A549 treated with AZD9567 at 1 μM for 4 hours (cell line): ENCODE measurements around the gene AATK. TPM values are rescaled to one million over a fixed set of nuclear protein-coding genes. Genes with fewer than 3 reads are reported as not detected.

Experiments
- total RNA-seq: library from RNA; stranded (reverse); fragments of 200-300 nt; extraction: Qiagen RNA extraction; gene quantifications from 5 replicates; pipeline ENCODE4 v1.2.3, GENCODE V29; 2022; ENCODE audit not compliant: insufficient read depth

AATK gene
- 0.38 to 0.63 TPM (median 0.47 TPM) in 4 of 5 replicates, not detected in the other for total RNA-seq

DNA sequence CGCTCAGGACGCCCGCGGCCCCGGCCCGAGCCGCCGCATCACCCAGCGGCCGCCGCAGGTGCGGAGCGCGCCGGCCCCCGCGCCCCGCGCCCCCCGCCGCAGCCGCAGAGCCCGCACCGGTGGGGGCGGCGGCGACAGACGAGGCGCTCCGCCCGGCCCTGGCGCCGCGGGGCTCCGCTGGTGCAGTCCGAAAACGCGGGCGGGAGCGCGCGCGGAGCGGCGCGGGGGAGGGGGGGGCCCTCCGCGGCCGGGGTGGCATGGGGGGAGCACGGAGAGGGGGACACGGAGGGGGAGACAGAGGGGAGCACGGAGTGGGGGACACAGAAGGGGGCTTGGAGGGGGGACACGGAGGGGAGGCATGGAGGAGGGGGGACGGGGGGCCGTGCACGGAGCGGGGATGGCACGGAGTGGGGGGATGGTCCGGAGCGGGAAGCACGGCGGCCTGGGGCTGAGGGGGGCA, at the start of gene AATK:
TSS of gene AATK (minus strand) at position 189 of the 460 bp plus-strand sequence. CDS start 229 bp downstream, outside the sequence.

DNA sequence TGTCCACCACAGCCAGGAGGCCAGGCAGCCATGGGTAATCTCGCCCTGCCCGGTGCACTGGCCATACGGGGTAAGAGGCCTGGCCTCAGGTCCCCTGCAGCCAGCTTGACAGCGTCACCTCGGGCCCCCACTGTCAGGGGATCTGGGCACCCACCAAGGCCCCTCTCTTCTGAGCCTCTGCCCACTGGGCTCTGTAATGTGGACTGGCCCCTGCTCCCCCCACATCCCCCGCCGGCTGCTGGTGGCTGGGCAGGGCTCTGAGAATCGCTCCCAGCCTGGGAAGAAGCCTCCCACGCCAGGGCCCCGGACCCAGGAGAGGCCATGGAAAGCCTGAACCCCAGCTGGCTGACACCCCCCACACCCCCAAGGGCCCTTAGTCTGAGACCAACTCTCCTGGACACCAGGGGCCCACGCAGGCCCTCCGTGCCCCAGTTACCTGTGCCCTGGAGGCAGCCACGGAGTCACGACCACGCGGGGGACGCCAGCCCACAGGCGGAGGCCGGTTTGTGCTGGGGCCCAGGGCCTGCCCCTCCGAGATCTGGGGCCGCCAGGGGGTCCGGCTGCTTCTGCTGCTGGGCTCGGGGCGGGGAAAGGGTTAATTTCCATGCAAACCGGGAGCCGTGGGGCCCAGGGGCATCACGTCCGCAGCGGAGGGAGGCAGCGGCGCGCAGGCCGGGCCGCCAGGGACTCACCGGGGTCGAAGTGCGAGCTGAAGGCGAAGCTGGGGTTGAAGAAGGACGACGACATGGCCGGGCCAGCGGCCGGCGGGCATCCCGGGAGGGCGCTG, 582 bp downstream of the AATK start, which contains the start of gene PVALEF:
TSS of gene PVALEF (plus strand) at position 262 of the 787 bp plus-strand sequence. CDS start 15,720 bp downstream, outside the sequence.

Other genes starting within 250 kb of the AATK start
- gene CHMP6, start 174.4 kb downstream of the AATK start, total RNA-seq = 20.2 to 36.4 TPM (median 32.9 TPM) in 5 replicates
- gene BAIAP2, start 131.1 kb downstream of the AATK start, total RNA-seq = 96.0 to 119 TPM (median 102 TPM) in 5 replicates
- gene PVALEF, start 714 bp downstream of the AATK start, total RNA-seq = not detected in 5 replicates
- 3.3 to 12.7 TPM (median 10.2 TPM) in 5 replicates for gene CEP131, start 56.7 kb upstream of the AATK start, total RNA-seq
- gene TEPSIN, start 72.8 kb upstream of the AATK start, total RNA-seq = 20.8 to 33.4 TPM (median 30.7 TPM) in 5 replicates
- gene NDUFAF8, start 73.1 kb upstream of the AATK start, total RNA-seq = 102 to 220 TPM (median 216 TPM) in 5 replicates
- gene SLC38A10, start 129.1 kb upstream of the AATK start, total RNA-seq = 50.1 to 77.1 TPM (median 75.4 TPM) in 5 replicates
- 5.2 to 9.7 TPM (median 7.6 TPM) in 5 replicates for gene BAHCC1, start 229.2 kb upstream of the AATK start, total RNA-seq